ENCODE results near the gene APAF1.

The APAF1 gene

DNA sequence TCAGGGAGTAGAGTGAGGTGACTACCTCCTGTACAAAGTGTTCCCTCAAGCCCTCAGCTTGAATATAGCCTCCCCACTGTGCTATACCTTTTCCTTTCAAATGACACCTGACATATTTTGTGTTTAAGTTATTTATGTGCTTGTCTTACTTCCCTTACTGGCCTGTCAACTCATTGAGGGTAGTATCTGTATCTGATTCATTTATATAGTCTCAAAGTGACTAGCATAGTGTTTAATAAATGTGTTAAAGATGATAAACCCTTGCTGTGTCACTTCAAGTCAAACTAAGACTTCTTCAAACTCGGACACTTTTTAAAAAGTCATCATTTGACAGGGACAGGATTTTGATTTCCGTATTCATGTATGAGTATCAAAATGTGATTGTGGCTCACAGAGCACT is 52.1 kb downstream of the APAF1 start (continued):
- TF ChIP-seq ZNF223 (tag by site-specific recombination; IDR thresholded peaks at IDR 0.05), result no peak

DNA sequence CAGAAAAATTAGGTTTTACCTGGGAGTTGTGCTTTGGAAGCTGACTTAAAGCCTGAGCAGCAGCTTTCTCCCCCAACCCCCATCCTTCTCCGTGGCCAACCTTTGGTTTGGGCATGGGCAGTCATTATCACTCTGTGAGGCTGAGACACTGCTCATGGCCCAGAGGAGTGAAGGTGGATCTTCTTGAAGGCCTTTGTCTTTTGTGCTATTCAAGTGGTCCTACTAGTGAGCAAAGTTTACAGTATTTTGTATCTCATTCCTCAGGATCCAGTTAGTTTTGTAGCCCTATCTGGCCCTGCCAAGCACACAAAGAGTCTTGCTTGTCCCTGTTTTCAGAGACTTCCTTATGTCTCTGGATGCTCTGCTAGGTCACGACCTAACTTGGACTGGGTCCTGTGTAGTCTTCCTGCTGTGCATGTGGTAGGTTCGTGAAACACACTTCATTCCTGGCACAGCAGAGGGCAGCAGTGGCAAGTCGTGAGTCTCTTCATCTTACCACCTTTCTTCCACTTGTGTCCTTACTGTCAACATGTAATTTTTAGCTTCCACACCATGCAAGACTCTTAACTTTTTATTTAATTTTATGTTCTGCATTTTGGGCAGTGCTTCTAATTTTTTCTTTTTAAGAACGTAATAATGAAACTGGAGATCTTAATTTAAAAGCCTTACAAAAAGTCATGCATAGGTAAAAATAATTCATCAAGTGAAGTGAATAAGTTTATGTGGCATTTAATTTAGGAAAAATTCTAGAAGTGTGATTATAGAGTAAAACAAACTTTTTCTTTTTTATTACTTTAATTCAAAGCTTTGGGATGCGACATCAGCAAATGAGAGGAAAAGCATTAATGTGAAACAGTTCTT is 53.7 kb downstream of the APAF1 start:
- no peaks in the 10 kb centered on the region for H3K4me1 ChIP-seq (ENCODE audit: control insufficient read depth, insufficient read depth, low read length)
- no peaks in the 10 kb centered on the region for H3K9me3 ChIP-seq (ENCODE audit: control insufficient read depth, insufficient read depth, low read depth, low read length)
- no peak overlapping the region for H3K27ac ChIP-seq (ENCODE audit: extremely low read depth, low read depth, low read length)
- ChIA-PET CTCF (interaction anchor here (0.6 to 2.4 kb wide), 36 partner anchors 8 to 1934 kb away, joined by 3 to 17 read pairs (median 3); no protein-coding TSS in a partner anchor), POLR2A (no interaction called here)
- H3K36me3 ChIP-seq (ENCODE audit: control insufficient read depth in 2 of 2, insufficient read depth in 1 of 2, low read length in 2 of 2), result peaks cover 9 to 19% of the 10 kb centered on the region in 2 experiments
- no peak for TF ChIP-seq ZNF214 (tag by site-specific recombination; IDR thresholded peaks at IDR 0.05; ENCODE audit: borderline replicate concordance)
- TF ChIP-seq ZNF791 (tag by site-specific recombination; IDR thresholded peaks at IDR 0.05), result no peak
- TF ChIP-seq ZNF10 (tag by site-specific recombination; IDR thresholded peaks at IDR 0.05), result peak; percentile 30; the same call in 1 of the 2 replicates
- TF ChIP-seq ZNF654 (tag by site-specific recombination; IDR thresholded peaks at IDR 0.05; ENCODE audit: low read depth), result peak; percentile 77
- TF ChIP-seq ZNF837 (tag by site-specific recombination; IDR thresholded peaks at IDR 0.05), result no peak
- no peak for TF ChIP-seq FEZF1 (tag by site-specific recombination; IDR thresholded peaks at IDR 0.05)
- no peak for TF ChIP-seq WT1 (tag by site-specific recombination; IDR thresholded peaks at IDR 0.05)
- TF ChIP-seq, protein P1, sequence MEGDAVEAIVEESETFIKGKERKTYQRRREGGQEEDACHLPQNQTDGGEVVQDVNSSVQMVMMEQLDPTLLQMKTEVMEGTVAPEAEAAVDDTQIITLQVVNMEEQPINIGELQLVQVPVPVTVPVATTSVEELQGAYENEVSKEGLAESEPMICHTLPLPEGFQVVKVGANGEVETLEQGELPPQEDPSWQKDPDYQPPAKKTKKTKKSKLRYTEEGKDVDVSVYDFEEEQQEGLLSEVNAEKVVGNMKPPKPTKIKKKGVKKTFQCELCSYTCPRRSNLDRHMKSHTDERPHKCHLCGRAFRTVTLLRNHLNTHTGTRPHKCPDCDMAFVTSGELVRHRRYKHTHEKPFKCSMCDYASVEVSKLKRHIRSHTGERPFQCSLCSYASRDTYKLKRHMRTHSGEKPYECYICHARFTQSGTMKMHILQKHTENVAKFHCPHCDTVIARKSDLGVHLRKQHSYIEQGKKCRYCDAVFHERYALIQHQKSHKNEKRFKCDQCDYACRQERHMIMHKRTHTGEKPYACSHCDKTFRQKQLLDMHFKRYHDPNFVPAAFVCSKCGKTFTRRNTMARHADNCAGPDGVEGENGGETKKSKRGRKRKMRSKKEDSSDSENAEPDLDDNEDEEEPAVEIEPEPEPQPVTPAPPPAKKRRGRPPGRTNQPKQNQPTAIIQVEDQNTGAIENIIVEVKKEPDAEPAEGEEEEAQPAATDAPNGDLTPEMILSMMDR (tag by site-specific recombination; IDR thresholded peaks at IDR 0.05), result peak; percentile 54
- TF ChIP-seq, protein P2, sequence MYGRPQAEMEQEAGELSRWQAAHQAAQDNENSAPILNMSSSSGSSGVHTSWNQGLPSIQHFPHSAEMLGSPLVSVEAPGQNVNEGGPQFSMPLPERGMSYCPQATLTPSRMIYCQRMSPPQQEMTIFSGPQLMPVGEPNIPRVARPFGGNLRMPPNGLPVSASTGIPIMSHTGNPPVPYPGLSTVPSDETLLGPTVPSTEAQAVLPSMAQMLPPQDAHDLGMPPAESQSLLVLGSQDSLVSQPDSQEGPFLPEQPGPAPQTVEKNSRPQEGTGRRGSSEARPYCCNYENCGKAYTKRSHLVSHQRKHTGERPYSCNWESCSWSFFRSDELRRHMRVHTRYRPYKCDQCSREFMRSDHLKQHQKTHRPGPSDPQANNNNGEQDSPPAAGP (tag by site-specific recombination; IDR thresholded peaks at IDR 0.05), result no peak
- TF ChIP-seq ZNF211 (tag by site-specific recombination; IDR thresholded peaks at IDR 0.05; ENCODE audit: low read depth), result no peak
- TF ChIP-seq SCRT2 (tag by site-specific recombination; IDR thresholded peaks at IDR 0.05), result peak; percentile 51
- TF ChIP-seq, protein P3, sequence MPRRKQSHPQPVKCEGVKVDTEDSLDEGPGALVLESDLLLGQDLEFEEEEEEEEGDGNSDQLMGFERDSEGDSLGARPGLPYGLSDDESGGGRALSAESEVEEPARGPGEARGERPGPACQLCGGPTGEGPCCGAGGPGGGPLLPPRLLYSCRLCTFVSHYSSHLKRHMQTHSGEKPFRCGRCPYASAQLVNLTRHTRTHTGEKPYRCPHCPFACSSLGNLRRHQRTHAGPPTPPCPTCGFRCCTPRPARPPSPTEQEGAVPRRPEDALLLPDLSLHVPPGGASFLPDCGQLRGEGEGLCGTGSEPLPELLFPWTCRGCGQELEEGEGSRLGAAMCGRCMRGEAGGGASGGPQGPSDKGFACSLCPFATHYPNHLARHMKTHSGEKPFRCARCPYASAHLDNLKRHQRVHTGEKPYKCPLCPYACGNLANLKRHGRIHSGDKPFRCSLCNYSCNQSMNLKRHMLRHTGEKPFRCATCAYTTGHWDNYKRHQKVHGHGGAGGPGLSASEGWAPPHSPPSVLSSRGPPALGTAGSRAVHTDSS (tag by site-specific recombination; IDR thresholded peaks at IDR 0.05), result 0 out of 2 replicates have a peak, but pooled peaks have one; percentile 14
- TF ChIP-seq GLIS1 (tag by site-specific recombination; IDR thresholded peaks at IDR 0.05), result 0 out of 2 replicates have a peak, but pooled peaks have one; percentile 21
- no peak overlapping the region for H3K4me3 ChIP-seq (ENCODE audit: low read depth, low read length)

DNA sequence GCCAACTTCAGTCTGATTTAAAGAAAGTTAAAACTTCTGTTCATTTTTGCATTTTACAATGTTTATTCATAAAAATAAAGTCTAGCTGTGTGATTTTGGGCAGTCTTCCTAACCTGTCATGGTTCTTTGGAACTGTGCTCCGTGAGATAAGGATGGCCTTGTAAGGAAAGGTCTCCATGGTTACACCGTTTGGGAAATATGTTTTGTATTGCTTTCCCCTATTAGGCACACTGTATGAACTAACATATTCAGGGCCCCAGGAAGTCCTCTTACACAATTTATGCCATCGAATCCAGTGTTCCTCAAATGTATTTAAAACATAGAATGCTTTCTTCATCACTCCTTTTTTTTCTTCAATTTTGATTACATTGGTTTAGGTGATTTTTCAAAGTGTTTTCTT is 54.5 kb downstream of the APAF1 start:
- Histone ChIP-seq H3K4me1 (ENCODE audit: control insufficient read depth, insufficient read depth, low read length) (no peaks in the 10 kb centered on the region), H3K27ac (ENCODE audit: extremely low read depth, low read depth, low read length) (no peak overlapping the region), H3K36me3 (ENCODE audit: control insufficient read depth in 2 of 2, insufficient read depth in 1 of 2, low read length in 2 of 2) (peaks cover 4 to 24% of the 10 kb centered on the region in 2 experiments), H3K9me3 (ENCODE audit: control insufficient read depth, insufficient read depth, low read depth, low read length) (no peaks in the 10 kb centered on the region), H3K4me3 (ENCODE audit: low read depth, low read length) (no peak overlapping the region)
- TF ChIP-seq ZNF548 (tag by site-specific recombination; IDR thresholded peaks at IDR 0.05) (no peak), ZNF510 (tag by site-specific recombination; IDR thresholded peaks at IDR 0.05; ENCODE audit: insufficient replicate concordance) (no peak)
- POLR2A ChIA-PET, result no interaction called here
- CTCF ChIA-PET, result interaction anchor here (0.6 to 2.4 kb wide), 37 partner anchors 8 to 1935 kb away, joined by 3 to 17 read pairs (median 3); no protein-coding TSS in a partner anchor
